Keratinocyte (primary cell): ENCODE results near the gene FBXW9. TPM values are rescaled to one million over a fixed set of nuclear protein-coding genes. Genes with fewer than 3 reads are reported as not detected.
A peak's percentile ranks its signal among the peaks of the same experiment; 100 is the strongest.

Experiments used
- DNase-seq: peaks from one replicate; pipeline ENCODE4 v3.0.0-alpha.2; 2011; ENCODE audit warnings: low read depth, missing footprints, low spot score
- FAIRE-seq: peaks from 2 replicates; lab custom pipeline; 2011; peaks lifted over from hg19 to GRCh38; lab: Jason Lieb, UNC
- H2AFZ ChIP-seq: 2 replicates; pipeline ENCODE4 v1.6.0; 2012; ENCODE audit warnings: low read length, control low read depth, inconsistent platforms; ENCODE audit not compliant: control insufficient read depth
- H3K27ac ChIP-seq: 2 replicates; pipeline ENCODE4 v1.5.1; 2011; ENCODE audit warnings: low read length; ENCODE audit not compliant: control insufficient read depth, insufficient read depth
- H3K27me3 ChIP-seq: 3 replicates; pipeline ENCODE4 v1.6.0; 2011; ENCODE audit warnings: low read length; ENCODE audit not compliant: control insufficient read depth, insufficient read depth; ENCODE audit errors: extremely low read depth
- H3K36me3 ChIP-seq, 2 experiments: 2 replicates in 1 of 2; 3 replicates in 1 of 2; pipeline ENCODE4 v1.5.1; 2011; ENCODE audit warnings: low read length in 2 of 2, mild to moderate bottlenecking in 1 of 2; ENCODE audit not compliant: control insufficient read depth in 2 of 2, insufficient read depth in 2 of 2; ENCODE audit errors: extremely low read depth in 1 of 2
- H3K4me1 ChIP-seq: 3 replicates; pipeline ENCODE4 v1.5.1; 2011; ENCODE audit warnings: low read length; ENCODE audit not compliant: control insufficient read depth, insufficient read depth; ENCODE audit errors: extremely low read depth
- H3K4me2 ChIP-seq: 3 replicates; pipeline ENCODE4 v1.6.0; 2011; ENCODE audit warnings: low read depth, low read length; ENCODE audit not compliant: control insufficient read depth, insufficient read depth; ENCODE audit errors: extremely low read depth
- H3K4me3 ChIP-seq, 3 experiments: fragments of 200-600 bp in 1 of 3; sonication (generic) in 1 of 3; 2 replicates in 2 of 3; 3 replicates in 1 of 3; pipeline ENCODE4 v1.5.1; 2011 to 2016; ENCODE audit warnings: low read length in 3 of 3, mild to moderate bottlenecking in 3 of 3, control low read depth in 2 of 3, inconsistent platforms in 1 of 3, low read depth in 1 of 3, mixed read lengths in 1 of 3, mixed run types in 1 of 3, moderate library complexity in 1 of 3; ENCODE audit not compliant: control insufficient read depth in 2 of 3, insufficient read depth in 2 of 3; ENCODE audit errors: extremely low read depth in 1 of 3
- H3K79me2 ChIP-seq: 2 replicates; pipeline ENCODE4 v1.6.0; 2012; ENCODE audit warnings: low read length; ENCODE audit not compliant: control insufficient read depth, insufficient read depth
- H3K9ac ChIP-seq: 3 replicates; pipeline ENCODE4 v1.6.0; 2011; ENCODE audit warnings: low read length; ENCODE audit not compliant: control insufficient read depth, insufficient read depth; ENCODE audit errors: extremely low read depth
- H3K9me1 ChIP-seq: 3 replicates; pipeline ENCODE4 v1.6.0; 2011; ENCODE audit warnings: low read length; ENCODE audit not compliant: control insufficient read depth, insufficient read depth; ENCODE audit errors: extremely low read depth
- H3K9me3 ChIP-seq: 2 replicates; pipeline ENCODE4 v1.5.1; 2012; ENCODE audit warnings: low read depth, low read length; ENCODE audit not compliant: control insufficient read depth
- H4K20me1 ChIP-seq: 3 replicates; pipeline ENCODE4 v1.6.0; 2011; ENCODE audit warnings: low read length; ENCODE audit not compliant: control insufficient read depth, insufficient read depth; ENCODE audit errors: extremely low read depth
- CTCF ChIP-seq, 3 experiments: IDR thresholded peaks in 1 of 3; conservative IDR thresholded peaks in 1 of 3; optimal IDR thresholded peaks in 1 of 3; 2 replicates in 2 of 3; 3 replicates in 1 of 3; pipeline versions ENCODE3 to v1.5.1; 2011; ENCODE audit warnings: low read length in 3 of 3, mild to moderate bottlenecking in 3 of 3, moderate library complexity in 2 of 3, control low read depth in 1 of 3, inconsistent platforms in 1 of 3; ENCODE audit not compliant: insufficient read depth in 2 of 3; ENCODE audit errors: extremely low read depth in 1 of 3
- EZH2 ChIP-seq: IDR thresholded peaks from one replicate; pipeline ENCODE4 v1.6.1; 2012; ENCODE audit warnings: inconsistent platforms, mild to moderate bottlenecking, low read length, moderate library complexity
- dilution Hi-C: fragments of 300-500 bp; cut with MboI; formaldehyde crosslinking; loops from one replicate; pipeline ENCODE4 v1.7.0; 2020; ENCODE audit warnings: low sequenced_read_pairs; ENCODE audit not compliant: extremely low pct_ligation_motif_present
- polyA plus RNA-seq, 5 experiments: library from polyadenylated mRNA; depleted of rRNA in 3 of 5; stranded (reverse) in 3 of 5; stranded (forward) in 1 of 5; unstranded in 1 of 5; fragments of >200 nt; gene quantifications; 1 replicate in 1 of 5; 2 replicates in 3 of 5; 3 replicates in 1 of 5; pipeline versions ENCODE4 v1.2.1 to v1.2.3, GENCODE V29; 2011 to 2012; ENCODE audit warnings: missing spikeins in 2 of 5, low read depth in 1 of 5, low replicate concordance in 1 of 5

Gene FBXW9
- polyA plus RNA-seq, 1 donor (not counting 4 experiments of a cell fraction or from before 2014, with no cell fraction given) = 5.6 TPM

GRCh38 chr19:12737835-12738351, 41.5 kb upstream of the FBXW9 start:
- FAIRE-seq = no peak
- peak overlapping the region; percentile 84 for H3K9ac ChIP-seq
- H3K36me3 ChIP-seq = peaks cover 4 to 5% of the 10 kb centered on the region in 2 experiments
- DNase-seq = no peak
- dilution Hi-C loops = no loop called here
- no peaks in the 10 kb centered on the region for H3K9me3 ChIP-seq
- H3K4me1 ChIP-seq = peaks cover 15% of the 10 kb centered on the region
- no peaks in the 10 kb centered on the region for H3K9me1 ChIP-seq
- no peaks in the 10 kb centered on the region for H3K27me3 ChIP-seq
- H4K20me1 ChIP-seq = peaks cover 4% of the 10 kb centered on the region
- peaks cover 36% of the 10 kb centered on the region for H3K79me2 ChIP-seq
- peak overlapping the region; percentile 97 for H3K27ac ChIP-seq
- peak overlapping the region; percentile 74 to 98 (median 80) for H3K4me3 ChIP-seq
- H3K4me2 ChIP-seq = peak overlapping the region; percentile 99
- H2AFZ ChIP-seq = peak overlapping the region; percentile 77
- TF ChIP-seq EZH2 (no peak), CTCF (optimal IDR thresholded peaks at IDR 0.05 in 1 of 3, IDR thresholded peaks at IDR 0.05 in 1 of 3, conservative IDR thresholded peaks at IDR 0.05 in 1 of 3; ENCODE audit: extremely low read depth in 1 of 3, insufficient read depth in 2 of 3, low read length in 3 of 3) (no peak)

- DNase-seq = peak; percentile 98
- Histone ChIP-seq H3K9me3 (no peaks in the 10 kb centered on the region), H3K27ac (peak within 1 kb of the TSS; percentile 97), H2AFZ (peak within 1 kb of the TSS; percentile 93), H3K4me1 (peaks cover 21% of the 10 kb centered on the region), H4K20me1 (peaks cover 7% of the 10 kb centered on the region), H3K36me3 (peaks cover 7 to 8% of the 10 kb centered on the region in 2 experiments), H3K9me1 (no peaks in the 10 kb centered on the region), H3K27me3 (no peaks in the 10 kb centered on the region), H3K9ac (peak within 1 kb of the TSS; percentile 84), H3K4me2 (peak within 1 kb of the TSS; percentile 99), H3K4me3 (peak within 1 kb of the TSS; percentile 74 to 98 (median 80)), H3K79me2 (peaks cover 42% of the 10 kb centered on the region)
- dilution Hi-C loops = no loop called here
- peak; percentile 95 for FAIRE-seq
- TF ChIP-seq CTCF (optimal IDR thresholded peaks at IDR 0.05 in 1 of 3, IDR thresholded peaks at IDR 0.05 in 1 of 3, conservative IDR thresholded peaks at IDR 0.05 in 1 of 3; ENCODE audit: extremely low read depth in 1 of 3, insufficient read depth in 2 of 3, low read length in 3 of 3) (no peak), EZH2 (no peak)
These were observed 40.8 kb upstream of the FBXW9 start, which contains the start of gene GET3 for GRCh38 chr19:12736995-12737834. GET3 (plus strand) TSS chr19:12737497; CDS start chr19:12737506, 9 bp downstream.
